GM12891 (cell line): ENCODE measurements around the gene SEC14L5.

Source experiments
- PAX5 ChIP-seq: IDR thresholded peaks from 2 replicates; pipeline ENCODE4 v1.6.1; 2011; ENCODE audit warnings: low read length, moderate library complexity, mild to moderate bottlenecking; ENCODE audit not compliant: insufficient read depth, severe bottlenecking
- POLR2A ChIP-seq: IDR thresholded peaks from 2 replicates; pipeline ENCODE4 v1.6.1; 2011; ENCODE audit warnings: low read depth, low read length, control low read depth
- POLR2AphosphoS5 ChIP-seq: IDR thresholded peaks from 2 replicates; pipeline ENCODE4 v1.6.1; 2011; ENCODE audit warnings: low read depth, low read length, control low read depth
- POU2F2 ChIP-seq: IDR thresholded peaks from 2 replicates; pipeline ENCODE4 v1.6.1; 2011; ENCODE audit warnings: low read depth, mild to moderate bottlenecking, control low read depth, low read length, moderate library complexity
- SPI1 ChIP-seq: IDR thresholded peaks from 2 replicates; pipeline ENCODE4 v1.6.1; 2011; ENCODE audit warnings: low read depth, low read length, control low read depth
- TAF1 ChIP-seq: IDR thresholded peaks from 2 replicates; pipeline ENCODE4 v1.6.1; 2011; ENCODE audit warnings: low read depth, low read length, control low read depth

- TF ChIP-seq POLR2A (no peak), POLR2AphosphoS5 (no peak), TAF1 (no peak), POU2F2 (no peak), PAX5 (no peak), SPI1 (no peak)
These were observed 43.5 kb upstream of the SEC14L5 start for GRCh38 chr16:4914528-4915225.
